A673 (cell line): ENCODE data around the gene EGLN1. TPM values are rescaled to one million over a fixed set of nuclear protein-coding genes. Genes with fewer than 3 reads are reported as not detected.

Source experiments
- BruUV-seq: library from RNA; stranded (reverse); fragments of 400-500 nt; replicated peaks from 2 replicates; lab custom pipeline; 2021; lab: Mats Ljungman, UMichigan
- CTCF ChIA-PET: fragments of 300-600 bp; sonication (Branson Sonifier 250); formaldehyde crosslinking; loops from one replicate; lab custom pipeline; 2022; ENCODE audit warnings: antibody characterized with exemption; lab: Charles Lee
- POLR2A ChIA-PET: fragments of 300-600 bp; sonication (Branson Sonifier 250); formaldehyde crosslinking; loops from one replicate; lab custom pipeline; 2022; ENCODE audit warnings: antibody characterized with exemption; ENCODE audit not compliant: low non-redundant PET; lab: Charles Lee
- DNase-seq: peaks from one replicate; pipeline ENCODE4 v3.0.0-alpha.2; 2015; ENCODE audit warnings: low spot score
- H3K27ac ChIP-seq: fragments of 200-600 bp; sonication (generic); 2 replicates; pipeline ENCODE4 v1.5.1; 2016; ENCODE audit warnings: mixed run types, low read depth, mild to moderate bottlenecking, mixed read lengths, antibody characterized with exemption, low read length; ENCODE audit not compliant: poor library complexity, severe bottlenecking
- H3K27me3 ChIP-seq: fragments of 200-600 bp; sonication (generic); replicated peaks from 2 replicates; pipeline ENCODE4 v1.6.1; 2017; ENCODE audit warnings: mixed run types, low read depth, mild to moderate bottlenecking, mixed read lengths, antibody characterized with exemption, low read length; ENCODE audit not compliant: insufficient read depth, poor library complexity
- H3K36me3 ChIP-seq: fragments of 200-600 bp; sonication (generic); 2 replicates; pipeline ENCODE4 v1.6.1; 2016; ENCODE audit warnings: mixed run types, mild to moderate bottlenecking, mixed read lengths, antibody characterized with exemption, low read length; ENCODE audit not compliant: insufficient read depth, poor library complexity, severe bottlenecking
- H3K4me1 ChIP-seq: fragments of 200-600 bp; sonication (generic); 2 replicates; pipeline ENCODE4 v1.6.1; 2017; ENCODE audit warnings: mixed run types, mild to moderate bottlenecking, mixed read lengths, antibody characterized with exemption, low read length; ENCODE audit not compliant: insufficient read depth, poor library complexity, severe bottlenecking
- H3K4me3 ChIP-seq: fragments of 200-600 bp; sonication (generic); 2 replicates; pipeline ENCODE4 v1.5.1; 2016; ENCODE audit warnings: low read depth, mixed run types, mild to moderate bottlenecking, mixed read lengths, low read length; ENCODE audit not compliant: poor library complexity, severe bottlenecking
- H3K9me3 ChIP-seq: fragments of 200-600 bp; sonication (generic); 2 replicates; pipeline ENCODE4 v1.6.1; 2016; ENCODE audit warnings: mixed run types, low read depth, mild to moderate bottlenecking, mixed read lengths, antibody characterized with exemption, low read length; ENCODE audit not compliant: poor library complexity, severe bottlenecking
- EZH2 ChIP-seq: fragments of 200-600 bp; sonication (generic); IDR thresholded peaks from 2 replicates; pipeline ENCODE4 v1.6.1; 2017; ENCODE audit warnings: borderline replicate concordance, low read depth, mild to moderate bottlenecking, mixed read lengths, antibody characterized with exemption, low read length; ENCODE audit not compliant: poor library complexity, severe bottlenecking
- intact Hi-C: fragments of 100-400 bp; cut with micrococcal nuclease; formaldehyde crosslinking; loops from one replicate; pipeline ENCODE4 v1.10.0; 2022; ENCODE audit not compliant: unreplicated experiment
- total RNA-seq: library from RNA; stranded (reverse); gene quantifications from 2 replicates; pipeline ENCODE4 v1.2.3, GENCODE V29; 2021
- TF ChIP-seq, protein P1 (sequence below): fragments of 300-800, 200-600 bp; sonication (generic); conservative IDR thresholded peaks from 2 replicates; pipeline ENCODE4 v1.5.1; 2017; ENCODE audit warnings: low read depth, mild to moderate bottlenecking, antibody characterized with exemption, low read length, moderate library complexity, mixed read lengths

Gene EGLN1
- total RNA-seq, 1 experiment from 2014 or later = 30.4 TPM

DNA sequence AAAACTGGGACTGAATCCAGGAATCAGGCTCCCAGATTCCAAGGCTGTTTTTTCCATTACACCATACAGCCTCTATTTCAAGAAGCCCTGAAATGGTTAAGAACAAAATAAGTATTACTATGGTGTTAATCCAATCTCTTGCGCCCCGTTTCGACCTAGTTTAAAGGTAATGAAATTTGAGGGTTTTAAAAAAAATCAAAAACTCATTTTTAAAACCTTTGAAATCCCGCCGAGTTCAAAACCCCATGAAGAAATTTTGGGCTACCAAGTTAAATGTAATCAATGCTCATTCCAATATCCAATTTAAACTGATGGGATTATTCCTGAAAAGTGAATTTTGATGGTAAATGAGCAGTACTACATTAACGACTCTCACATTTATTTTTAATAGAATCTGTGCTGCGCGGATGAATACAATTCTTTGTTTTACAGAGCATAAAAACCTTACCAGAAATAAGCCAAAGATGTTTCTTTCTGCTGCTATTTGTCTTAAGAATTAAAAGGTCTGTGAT, 767 bp upstream of the EGLN1 start:
- peaks cover 20% of the 10 kb centered on the region for H3K4me1 ChIP-seq
- CTCF ChIA-PET = no interaction called here
- POLR2A ChIA-PET = no interaction called here
- H3K9me3 ChIP-seq = no peaks in the 10 kb centered on the region
- peak overlapping the region; percentile 90 for H3K27ac ChIP-seq
- H3K4me3 ChIP-seq = peak overlapping the region; percentile 80
- TF ChIP-seq EZH2 = no peak
- TF ChIP-seq, protein P1, sequence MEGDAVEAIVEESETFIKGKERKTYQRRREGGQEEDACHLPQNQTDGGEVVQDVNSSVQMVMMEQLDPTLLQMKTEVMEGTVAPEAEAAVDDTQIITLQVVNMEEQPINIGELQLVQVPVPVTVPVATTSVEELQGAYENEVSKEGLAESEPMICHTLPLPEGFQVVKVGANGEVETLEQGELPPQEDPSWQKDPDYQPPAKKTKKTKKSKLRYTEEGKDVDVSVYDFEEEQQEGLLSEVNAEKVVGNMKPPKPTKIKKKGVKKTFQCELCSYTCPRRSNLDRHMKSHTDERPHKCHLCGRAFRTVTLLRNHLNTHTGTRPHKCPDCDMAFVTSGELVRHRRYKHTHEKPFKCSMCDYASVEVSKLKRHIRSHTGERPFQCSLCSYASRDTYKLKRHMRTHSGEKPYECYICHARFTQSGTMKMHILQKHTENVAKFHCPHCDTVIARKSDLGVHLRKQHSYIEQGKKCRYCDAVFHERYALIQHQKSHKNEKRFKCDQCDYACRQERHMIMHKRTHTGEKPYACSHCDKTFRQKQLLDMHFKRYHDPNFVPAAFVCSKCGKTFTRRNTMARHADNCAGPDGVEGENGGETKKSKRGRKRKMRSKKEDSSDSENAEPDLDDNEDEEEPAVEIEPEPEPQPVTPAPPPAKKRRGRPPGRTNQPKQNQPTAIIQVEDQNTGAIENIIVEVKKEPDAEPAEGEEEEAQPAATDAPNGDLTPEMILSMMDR = no peak
- TSS peak; percentile 76 for BruUV-seq
- no peak for DNase-seq
- intact Hi-C loops = loop anchor here (5.0 kb wide), 2 partner anchors 61 to 179 kb away; no protein-coding TSS in a partner anchor
- H3K27me3 ChIP-seq = no peaks in the 10 kb centered on the region
- H3K36me3 ChIP-seq = no peaks in the 10 kb centered on the region

GRCh38 chr1:231421546-231421970, 529 bp downstream of the EGLN1 start:
- no TSS peak for BruUV-seq
- CTCF ChIA-PET = interaction anchor here (1.3 kb wide), 1 partner anchor 162 kb away, joined by 3 read pairs; no protein-coding TSS in a partner anchor

GRCh38 chr1:231420959-231421545, 1.0 kb downstream of the EGLN1 start:
- Histone ChIP-seq H3K27ac (peak overlapping the region; percentile 80), H3K4me3 (peak overlapping the region; percentile 80), H3K4me1 (peaks cover 35% of the 10 kb centered on the region), H3K36me3 (no peaks in the 10 kb centered on the region), H3K27me3 (no peaks in the 10 kb centered on the region), H3K9me3 (no peaks in the 10 kb centered on the region)
- no peak for TF ChIP-seq EZH2
- TF ChIP-seq, protein P1 = no peak
- intact Hi-C loops = loop anchor here (2.0 to 5.0 kb wide), 3 partner anchors 59 to 181 kb away; partner anchors contain the start of gene TSNAX
- peak; percentile 52 for DNase-seq
- no TSS peak for BruUV-seq
- ChIA-PET CTCF (interaction anchor here (1.3 kb wide), 1 partner anchor 163 kb away, joined by 3 read pairs; no protein-coding TSS in a partner anchor), POLR2A (interaction anchor here (0.6 kb wide), 1 partner anchor 16 kb away, joined by 3 read pairs; no protein-coding TSS in a partner anchor)

More at GRCh38 chr1:231421546-231421970, 529 bp downstream of the EGLN1 start:
- no peaks in the 10 kb centered on the region for H3K9me3 ChIP-seq
- no peaks in the 10 kb centered on the region for H3K27me3 ChIP-seq
- peak; percentile 65 for DNase-seq
- H3K36me3 ChIP-seq = no peaks in the 10 kb centered on the region
- peak overlapping the region; percentile 80 for H3K27ac ChIP-seq
- H3K4me1 ChIP-seq = peaks cover 32% of the 10 kb centered on the region
- TF ChIP-seq, protein P1 = no peak
- no peak for TF ChIP-seq EZH2
- POLR2A ChIA-PET = no interaction called here
- peak overlapping the region; percentile 80 for H3K4me3 ChIP-seq
- intact Hi-C loops = loop anchor here (2.0 to 5.0 kb wide), 3 partner anchors 59 to 181 kb away; partner anchors contain the start of gene TSNAX
